GM21737 (cell line): Measurements from ENCODE around the gene FHDC1.

ENCODE experiments used
- ATAC-seq: cut with Tn5 transposase; IDR thresholded peaks from one replicate; pipeline ENCODE4 v1.9.1; 2021; ENCODE audit warnings: mild to moderate bottlenecking, moderate library complexity; ENCODE audit not compliant: unreplicated experiment

The FHDC1 gene

DNA sequence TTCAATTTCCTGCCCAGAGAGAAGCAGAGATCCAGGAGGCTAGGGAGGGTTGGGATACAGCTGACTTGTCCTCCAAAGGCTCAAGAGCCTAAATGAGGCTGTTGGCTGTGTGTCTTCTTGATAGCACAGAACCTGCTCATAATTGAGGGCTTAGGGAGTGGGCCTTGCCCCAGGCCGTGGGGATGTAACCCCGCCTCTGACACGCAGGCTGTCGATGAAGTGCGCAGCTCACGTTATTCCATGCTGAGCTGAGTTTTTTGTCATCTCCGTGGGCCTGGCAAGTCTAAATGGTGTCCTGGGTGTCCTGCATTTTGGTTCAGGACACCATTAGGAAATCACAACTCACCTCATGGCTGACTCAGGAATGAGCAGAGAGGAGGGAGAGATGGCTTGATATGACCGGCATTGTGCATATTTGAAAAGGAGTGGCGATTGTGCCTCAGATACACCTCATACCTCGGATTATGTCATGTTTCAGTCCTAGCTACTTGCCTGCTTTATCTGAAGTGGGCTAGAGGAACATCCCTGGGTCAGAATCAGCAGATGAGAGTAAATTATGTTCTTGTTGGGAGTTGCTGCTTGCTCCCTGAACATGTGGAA, 43.7 kb downstream of the FHDC1 start:
- ATAC-seq, result no peak

DNA sequence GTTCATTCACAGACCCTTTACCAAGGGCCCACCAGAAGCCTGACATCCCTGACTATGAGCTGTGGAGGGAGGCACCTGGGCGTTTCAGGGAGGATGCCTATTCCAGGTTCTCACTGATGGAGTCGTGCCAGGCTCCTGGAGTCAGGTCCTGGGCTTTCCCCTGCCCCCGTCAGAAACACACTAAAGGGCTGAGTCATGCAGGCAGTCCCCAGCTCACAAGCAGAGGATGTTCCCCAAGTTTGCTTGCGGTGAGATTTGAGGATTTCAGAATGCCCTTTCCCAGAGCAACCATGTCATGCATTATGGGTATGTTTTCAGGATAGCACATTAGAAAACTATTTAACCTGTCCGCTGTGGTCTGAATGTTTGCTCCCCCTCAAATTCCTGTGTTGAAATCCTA, 45.2 kb downstream of the FHDC1 start:
- ATAC-seq, result no peak

DNA sequence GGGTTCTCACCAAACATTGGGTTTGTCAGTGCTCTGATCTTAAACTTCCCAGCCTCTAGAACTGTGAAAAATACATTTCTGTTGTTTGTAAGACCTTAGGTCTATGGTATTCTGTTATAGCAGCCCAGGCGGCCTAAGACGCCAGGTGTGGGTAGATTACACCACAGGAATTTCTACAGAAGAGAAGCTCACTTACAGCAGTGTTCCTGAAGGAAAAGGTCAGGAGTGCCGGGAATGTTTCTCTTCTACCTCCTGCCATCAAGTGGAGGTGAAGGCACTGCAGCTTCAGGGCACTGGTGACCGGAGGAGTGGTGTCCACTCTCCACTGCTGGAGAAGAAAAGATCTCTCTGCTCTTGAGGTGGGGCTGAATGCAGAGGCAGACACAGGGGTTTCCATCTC, 45.7 kb downstream of the FHDC1 start:
- no peak for ATAC-seq

- no peak for ATAC-seq
Measured at GRCh38 chr4:152983221-152983620, 47.1 kb downstream of the FHDC1 start.

DNA sequence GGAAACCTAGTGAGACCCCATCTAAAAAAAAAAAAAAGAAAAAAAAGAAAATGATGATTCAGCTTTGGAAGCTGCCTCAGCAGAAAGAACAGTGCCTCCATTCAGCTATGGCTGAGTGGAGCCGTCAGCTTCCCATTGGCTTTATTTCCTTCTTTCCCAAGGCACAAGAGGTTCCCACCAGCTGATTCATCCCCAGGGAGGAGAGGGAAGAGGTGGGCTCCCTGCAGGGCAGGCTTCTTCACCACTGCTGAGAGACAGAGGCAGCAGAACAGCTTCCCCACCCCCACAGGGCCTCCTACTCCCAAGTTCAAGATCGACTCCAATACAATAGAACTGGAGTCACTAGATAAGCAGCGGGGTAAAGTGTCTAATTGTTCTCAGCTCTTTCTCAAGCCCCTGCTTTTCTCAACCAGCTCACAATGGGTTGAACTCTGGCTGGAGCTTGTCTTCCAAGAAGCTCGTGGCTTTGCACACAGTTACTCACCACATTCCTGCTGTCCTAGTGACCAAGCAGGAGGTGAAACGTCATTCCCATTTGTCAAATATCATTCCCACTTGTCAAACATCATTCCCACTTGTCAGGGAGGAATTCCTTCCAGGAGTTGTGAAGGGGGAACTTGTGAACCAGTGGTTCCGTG, 47.8 kb downstream of the FHDC1 start:
- ATAC-seq, result no peak

GRCh38 chr4:152988721-152989553, 52.8 kb downstream of the FHDC1 start:
- ATAC-seq, result no peak

- ATAC-seq, result no peak
Measured at GRCh38 chr4:152989554-152989970, 53.4 kb downstream of the FHDC1 start.

DNA sequence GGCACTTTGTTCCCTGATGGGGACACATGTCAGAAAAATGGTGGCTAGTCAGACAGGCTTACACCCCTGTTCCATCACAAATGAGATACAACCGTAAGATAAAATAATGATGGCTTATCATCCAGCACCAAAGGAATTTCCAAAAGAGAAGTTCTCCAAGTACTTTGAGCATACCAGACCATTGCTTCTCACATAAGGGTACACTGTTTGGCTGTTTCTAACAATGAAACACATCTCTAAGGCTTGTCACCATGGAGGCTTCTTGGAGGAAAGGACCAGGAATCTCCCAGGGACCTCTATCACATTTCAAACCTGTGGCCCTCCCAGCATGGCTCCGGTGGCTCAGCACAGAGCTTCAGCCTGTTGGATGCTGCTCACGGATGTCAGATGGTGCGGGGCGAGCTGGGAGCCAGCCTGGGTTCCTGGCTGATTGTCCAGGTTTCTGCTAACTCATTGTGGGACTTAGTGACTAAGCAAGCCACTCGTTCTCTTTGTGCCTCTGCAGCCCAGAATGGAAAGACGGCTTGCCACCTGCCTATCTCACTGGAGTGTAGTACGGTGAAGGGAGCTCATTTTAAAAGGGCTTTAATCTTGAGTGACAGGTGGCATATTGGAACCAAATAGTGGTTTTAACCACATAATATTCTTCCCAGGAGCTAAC, 54.5 kb downstream of the FHDC1 start:
- no peak for ATAC-seq

GRCh38 chr4:152991398-152991797, 55.3 kb downstream of the FHDC1 start:
- ATAC-seq, result no peak

- ATAC-seq, result no peak
Measured at GRCh38 chr4:152992027-152992426, 55.9 kb downstream of the FHDC1 start.

DNA sequence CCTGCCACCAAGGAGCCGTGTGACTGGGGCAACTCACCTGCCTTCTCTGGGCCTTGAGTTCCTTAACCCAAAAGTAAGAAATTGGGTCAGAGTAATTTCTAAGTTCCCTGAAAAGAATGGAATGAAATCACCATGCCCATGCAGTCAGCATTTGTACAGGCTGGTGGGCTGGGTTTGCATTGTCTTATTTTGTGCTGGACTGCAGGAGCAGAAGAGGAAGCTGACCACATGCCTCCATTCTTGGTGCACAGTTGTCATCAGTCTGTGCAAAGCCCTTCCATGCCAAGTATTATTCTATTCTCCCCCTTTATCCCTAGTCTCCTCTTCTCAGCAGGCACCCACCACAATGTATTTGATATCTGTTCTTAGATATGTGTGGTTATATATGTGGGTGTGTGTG, 56.3 kb downstream of the FHDC1 start:
- no peak for ATAC-seq

DNA sequence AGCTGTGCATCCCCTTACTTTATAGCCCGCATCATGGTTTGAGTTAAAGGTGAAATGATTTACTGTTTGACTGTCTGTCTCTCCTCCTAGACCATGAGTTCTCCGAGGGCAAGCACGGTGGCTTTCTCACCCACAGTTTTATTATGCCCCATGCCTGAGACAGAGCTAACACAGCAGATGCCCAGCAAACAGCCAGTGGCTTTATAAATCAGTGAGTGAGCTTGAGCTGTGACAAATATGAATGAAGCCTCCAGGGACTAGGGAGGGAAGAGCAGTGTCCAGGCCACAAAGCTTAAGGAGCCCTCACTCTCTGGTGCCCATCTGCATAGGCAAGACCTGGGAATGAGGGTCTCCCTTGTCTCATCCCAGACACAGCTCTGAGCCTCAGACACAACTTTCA, 57.9 kb downstream of the FHDC1 start:
- ATAC-seq, result no peak

DNA sequence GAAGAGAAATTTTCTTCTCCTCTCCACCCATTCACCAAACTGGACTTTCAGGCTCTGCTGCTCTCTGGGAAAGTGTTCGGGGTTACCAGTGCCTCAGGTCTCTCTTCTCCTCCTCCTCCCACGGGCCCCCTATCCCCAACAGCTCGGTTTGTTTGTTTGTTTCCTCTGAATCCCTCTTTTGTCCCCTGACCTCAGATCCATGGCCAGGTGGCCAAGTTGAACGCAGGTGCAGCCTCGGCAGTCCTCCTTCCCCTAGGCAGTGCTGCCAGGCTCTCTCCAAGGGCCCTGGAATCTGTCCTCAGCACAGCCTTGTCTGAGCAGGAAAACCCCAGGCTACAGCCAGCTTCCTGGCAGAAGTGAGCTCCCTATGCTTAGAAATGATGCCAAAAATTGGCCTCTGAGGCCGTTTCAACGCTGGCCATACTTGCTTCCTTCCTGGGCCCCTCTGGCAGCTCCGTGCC, 60.0 kb downstream of the FHDC1 start:
- ATAC-seq, result no peak

GRCh38 chr4:152996672-152997071, 60.5 kb downstream of the FHDC1 start:
- ATAC-seq, result no peak

DNA sequence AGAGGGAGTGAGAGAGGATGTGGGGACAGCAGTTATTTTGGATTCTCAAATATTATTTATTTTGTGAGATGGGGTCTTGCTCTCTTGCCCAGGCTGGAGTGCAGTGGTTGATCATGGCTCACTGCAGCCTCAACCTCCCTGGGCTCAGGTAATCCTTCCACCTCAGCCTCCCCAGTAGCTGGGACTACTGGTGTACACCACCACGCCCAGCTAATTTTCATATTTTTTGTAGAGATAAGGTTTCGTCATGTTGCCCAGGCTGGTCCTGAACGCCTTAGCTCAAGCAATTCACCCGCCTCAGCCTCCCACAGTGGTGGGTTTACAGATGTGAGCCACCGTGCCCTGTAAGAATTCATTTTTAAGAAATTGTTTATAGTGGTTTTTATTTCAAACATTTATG, 61.2 kb downstream of the FHDC1 start:
- no peak for ATAC-seq

- no peak for ATAC-seq
Measured at GRCh38 chr4:152997771-152998487, 61.8 kb downstream of the FHDC1 start.

DNA sequence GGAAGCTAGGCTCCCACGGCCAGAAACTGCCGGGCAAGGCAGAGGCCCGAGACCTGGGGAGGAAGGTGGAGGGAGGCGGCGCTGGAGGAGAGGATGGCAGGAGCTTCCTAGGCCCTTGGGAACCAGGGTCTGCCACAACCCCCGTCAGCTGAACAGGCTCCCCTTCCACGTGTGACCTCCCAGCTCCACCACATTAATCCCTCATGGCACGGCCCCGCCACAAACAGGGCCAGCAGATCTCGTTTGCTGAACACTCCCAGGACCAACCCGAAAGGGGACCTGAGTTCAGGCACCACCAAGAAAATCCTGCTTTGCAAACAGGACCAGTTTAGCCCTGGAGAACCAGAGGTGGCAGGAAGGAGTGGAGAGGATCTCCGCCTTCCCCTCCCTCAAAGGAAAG, 62.7 kb downstream of the FHDC1 start:
- no peak for ATAC-seq

DNA sequence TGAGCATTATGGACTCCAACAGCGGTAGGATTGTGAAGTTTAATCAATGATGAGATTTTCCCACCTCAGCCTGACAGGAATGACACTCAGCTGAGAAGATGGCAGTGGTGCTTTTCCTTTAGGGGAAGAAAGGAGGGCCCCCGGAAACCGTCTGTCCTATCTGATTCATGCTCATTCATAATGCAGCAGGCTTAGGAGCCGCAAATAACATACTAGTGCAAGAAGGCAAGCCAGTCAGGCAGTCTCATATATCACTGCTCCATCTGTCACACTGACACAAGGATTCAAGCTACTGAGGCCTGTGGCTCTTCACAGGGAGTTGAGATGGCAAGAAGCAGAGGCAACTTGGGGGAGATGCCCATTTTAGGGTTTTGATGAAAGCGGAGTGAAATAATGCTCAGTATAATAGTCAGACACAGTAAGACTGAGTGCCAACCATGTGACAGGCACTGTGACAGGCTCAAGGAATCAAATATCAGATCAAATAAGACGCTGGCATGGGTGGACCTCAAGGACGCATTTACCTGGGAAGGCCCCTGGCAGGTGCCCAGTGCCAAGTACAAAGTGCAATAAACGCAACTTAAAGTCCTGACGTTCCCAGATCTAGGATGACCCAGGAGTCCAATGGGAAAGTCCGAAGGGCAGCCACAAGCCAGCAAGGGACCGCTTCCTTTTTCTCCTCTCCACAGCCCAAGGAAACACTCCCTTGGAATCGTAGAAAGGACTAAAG, 63.4 kb downstream of the FHDC1 start:
- ATAC-seq, result no peak

- ATAC-seq, result no peak
Measured at GRCh38 chr4:153000076-153000420, 63.9 kb downstream of the FHDC1 start.

GRCh38 chr4:153001626-153002025, 65.5 kb downstream of the FHDC1 start:
- no peak for ATAC-seq
